ENCODE measurements around the gene FASTK.

The FASTK gene

GRCh38 chr7:151116603-151117440 lies 36.2 kb upstream of the FASTK start:
- no peak for DNase-seq

DNA sequence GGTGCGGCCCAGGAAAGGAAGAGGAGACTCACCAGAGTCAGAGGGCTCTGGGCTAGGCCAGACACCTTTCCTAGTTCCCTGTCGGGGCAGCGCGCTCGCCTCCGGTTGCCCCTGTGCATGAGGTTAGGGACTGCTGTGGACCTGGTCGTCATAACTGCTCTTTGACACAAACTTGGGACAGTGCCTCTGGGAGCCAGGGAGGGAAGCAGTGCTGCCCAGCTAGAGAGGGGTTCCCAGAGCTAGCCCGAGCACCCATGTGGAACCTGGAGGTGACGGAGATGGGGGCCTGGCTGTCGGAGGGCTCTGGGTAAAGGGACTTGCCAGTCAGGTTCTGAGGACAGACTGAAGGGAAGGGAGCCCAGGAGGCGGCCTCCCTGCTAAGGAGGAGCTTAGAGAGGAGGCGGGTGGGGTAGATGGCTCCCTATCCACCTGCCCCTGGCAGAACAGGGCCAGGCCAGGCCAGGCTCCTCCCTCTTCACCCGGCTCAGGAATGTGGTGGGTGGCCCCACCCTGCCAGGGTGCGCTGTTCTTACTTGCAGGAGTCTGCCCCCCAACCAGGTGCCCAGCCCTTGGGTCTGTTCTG lies 35.3 kb upstream of the FASTK start:
- no peak for DNase-seq

- no peak for DNase-seq
These were observed 34.7 kb upstream of the FASTK start for GRCh38 chr7:151115121-151115835.

- no peak for DNase-seq
These were observed 33.8 kb upstream of the FASTK start for GRCh38 chr7:151114151-151115090.

GRCh38 chr7:151113344-151114150 lies 32.9 kb upstream of the FASTK start:
- no peak for DNase-seq

DNA sequence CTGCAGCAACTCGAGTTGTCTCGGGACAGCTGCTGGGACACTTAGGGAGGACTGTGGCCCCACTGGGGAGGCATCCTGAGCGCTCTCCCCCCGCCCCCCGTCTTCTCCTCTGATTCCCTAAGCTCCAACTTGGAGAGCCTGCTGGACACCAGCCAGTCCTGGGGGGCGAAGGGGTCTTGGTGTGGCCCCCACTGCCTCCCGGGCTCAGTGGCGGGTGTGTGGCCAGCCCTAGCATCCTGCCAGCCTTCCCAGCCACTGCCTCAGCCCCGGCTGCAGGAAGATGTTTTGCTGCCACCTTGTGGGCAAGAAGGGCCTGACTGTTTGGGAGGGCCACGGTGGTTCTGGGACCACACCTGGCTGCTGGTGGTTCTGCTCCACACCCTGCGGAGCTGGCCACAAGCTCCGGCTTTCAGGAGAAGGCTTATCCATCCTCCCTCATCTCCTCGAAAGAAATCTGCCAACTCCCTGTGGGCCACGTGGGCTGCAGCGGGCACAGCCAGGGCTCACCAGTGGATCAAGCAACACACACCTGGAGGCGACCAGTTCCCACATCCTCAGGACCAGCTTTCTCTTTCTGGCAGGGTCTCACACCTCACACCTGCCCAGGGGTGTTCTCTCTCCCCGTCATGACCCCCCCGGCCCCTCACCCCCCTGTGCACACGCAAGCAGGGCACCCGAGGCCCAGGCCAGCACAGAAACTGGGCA lies 30.5 kb upstream of the FASTK start:
- peak; percentile 49 for DNase-seq

DNA sequence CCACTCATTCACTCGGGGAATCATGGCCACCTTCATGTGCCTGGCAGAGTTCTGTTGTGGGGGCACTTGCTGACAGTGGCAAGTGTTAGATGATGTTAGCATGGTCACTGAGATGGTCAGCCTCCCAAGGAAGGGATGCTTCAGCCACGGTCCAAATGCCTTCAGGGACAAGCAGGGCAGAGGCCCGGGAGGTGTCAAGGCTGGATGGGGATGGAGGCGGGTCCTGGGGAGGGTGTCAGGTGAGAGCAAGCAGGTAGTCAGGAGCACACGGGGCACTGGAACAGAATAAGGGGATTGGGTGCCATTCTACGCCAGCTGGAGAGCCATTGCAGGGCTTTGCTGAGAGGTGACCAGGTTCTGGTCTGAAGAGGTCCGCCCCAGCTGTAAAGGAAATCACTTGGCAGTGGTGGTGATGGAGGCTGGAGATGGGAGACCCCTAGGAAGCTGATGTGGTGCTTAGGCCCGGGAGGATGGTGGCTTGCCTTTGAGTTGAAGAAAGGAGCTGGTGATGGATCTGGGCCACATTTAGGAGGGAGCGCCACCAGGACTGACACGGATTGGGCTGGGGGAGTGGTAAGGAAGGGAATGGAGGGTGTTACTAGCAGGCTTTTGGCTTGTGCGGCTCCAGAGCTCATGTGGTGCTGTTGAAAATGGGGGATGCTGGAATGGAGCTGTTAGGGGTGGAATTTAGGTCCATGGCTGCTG lies 29.8 kb upstream of the FASTK start:
- DNase-seq: no peak

DNA sequence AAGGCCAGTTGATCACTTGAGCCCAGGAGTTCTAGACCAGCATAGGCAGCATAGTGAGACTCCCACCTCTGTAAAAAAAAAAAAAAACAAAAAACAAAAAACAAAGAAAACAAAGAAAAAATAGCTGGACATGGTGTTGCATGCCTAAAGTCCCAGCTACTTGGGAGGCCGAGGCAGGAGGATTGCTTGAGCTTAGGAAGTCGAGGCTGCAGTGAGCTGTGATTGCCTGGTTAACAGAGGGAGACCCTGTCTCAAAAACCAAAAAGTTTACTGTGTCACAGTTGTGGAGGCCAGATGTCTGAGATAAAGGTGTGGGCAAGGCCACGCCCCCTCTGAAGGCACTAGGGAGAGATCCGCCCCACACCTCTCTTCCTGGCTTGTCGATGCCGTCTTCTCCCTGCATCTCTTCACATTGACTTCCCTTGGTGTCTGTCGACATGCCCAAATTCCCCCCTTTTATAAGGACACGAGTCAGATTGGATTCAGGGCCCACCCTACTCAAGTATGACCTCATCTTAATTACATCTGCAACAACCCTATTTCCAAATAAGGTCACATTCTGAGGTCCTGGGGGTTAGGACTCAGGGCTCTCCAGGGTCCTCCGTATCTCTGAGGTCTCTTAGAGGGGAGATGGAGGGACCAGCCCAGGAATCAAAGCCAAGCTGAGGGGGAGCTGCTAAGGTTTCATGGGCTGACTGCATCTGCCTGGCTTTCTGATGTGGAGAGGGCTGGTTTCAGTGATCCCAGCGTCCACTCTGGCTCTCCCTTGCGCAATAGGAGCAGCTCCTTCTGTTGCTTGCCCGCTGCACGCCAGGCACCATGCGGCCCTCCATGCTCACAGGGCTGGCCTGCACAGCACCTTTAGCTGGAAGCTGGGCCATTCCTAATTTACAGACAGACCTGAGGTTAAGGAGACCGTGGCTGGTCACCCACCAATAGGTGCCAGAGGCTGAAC lies 28.8 kb upstream of the FASTK start:
- DNase-seq: no peak

GRCh38 chr7:151107882-151108281 lies 27.3 kb upstream of the FASTK start:
- DNase-seq: no peak

DNA sequence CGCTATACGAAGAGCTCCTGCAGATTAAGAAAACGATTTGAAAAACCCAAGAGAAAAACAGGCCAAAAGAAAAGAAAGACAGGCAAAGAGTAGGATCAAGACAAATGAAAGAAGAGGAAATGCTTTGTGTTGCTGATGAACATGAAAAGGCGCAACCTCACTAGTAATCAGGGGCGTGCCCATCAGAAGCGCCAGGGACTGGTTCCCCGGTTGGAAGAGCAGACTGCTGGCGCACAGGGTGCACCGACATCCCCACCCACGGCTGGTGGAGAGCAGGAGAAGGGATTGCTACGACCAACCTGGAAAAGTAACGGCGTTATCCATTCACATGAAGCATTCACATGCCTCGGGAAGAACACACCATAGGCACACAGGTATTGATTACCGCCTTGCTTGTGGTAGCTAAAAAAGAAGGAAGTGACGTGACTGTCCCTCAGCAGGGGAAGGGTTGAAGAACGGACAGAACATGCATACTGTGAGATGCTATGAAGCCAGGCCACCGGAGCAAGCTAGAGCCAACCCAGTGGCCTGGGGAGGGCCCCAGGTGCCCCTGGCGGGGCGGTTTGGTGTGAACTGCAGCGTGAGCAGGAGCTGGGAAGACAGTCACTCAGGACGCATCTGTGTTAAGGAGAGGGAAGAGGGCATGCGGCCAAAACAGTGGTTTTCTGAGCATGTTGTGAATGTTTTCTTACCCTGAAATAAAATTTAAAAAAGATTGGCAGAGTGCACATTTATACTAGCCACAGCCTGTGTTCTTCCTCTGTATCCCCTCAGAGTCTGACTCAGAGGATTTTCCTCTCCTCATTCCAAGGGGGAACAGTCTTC lies 24.0 kb upstream of the FASTK start:
- no peak for DNase-seq

- no peak for DNase-seq
These were observed 23.4 kb upstream of the FASTK start for GRCh38 chr7:151103973-151104372.

GRCh38 chr7:151102991-151103390 lies 22.4 kb upstream of the FASTK start:
- DNase-seq: no peak

GRCh38 chr7:151101621-151102396 lies 21.2 kb upstream of the FASTK start:
- DNase-seq: no peak

GRCh38 chr7:151100921-151101320 lies 20.3 kb upstream of the FASTK start:
- DNase-seq: no peak

DNA sequence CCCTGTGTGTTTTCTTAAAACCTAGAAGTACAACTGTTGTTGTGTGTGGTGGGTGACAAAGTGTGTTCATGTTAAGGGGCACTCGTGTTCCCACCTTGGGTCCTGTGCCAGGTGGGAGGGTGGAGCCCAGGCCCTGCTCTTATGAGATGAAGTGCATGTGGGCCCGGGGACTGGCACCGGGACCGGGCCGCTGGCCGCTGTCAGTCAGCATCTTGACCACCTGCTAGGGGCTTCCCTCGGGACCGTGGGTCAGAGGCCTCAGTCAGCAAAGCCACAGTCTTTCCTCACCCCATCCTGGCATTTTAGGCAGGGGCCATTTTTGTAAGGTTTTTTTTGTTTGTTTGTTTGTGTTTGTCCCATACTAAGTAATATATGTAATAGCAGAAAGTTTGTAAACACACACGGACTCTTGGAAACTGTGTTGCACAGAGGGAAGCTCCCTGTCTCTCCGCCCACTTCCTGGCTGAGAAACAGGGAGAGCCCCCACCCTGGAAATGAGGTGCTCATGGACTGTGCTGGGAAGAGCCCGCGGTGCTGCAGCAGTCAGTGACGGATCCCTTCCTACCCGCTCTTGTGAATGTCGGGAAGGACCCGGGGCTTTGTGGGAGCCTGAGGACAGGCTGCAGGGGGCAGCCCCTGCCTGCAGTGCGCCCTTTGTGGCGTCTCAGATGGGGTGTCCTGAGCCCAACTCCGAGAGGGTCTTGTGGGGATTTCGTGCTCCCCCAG lies 19.0 kb upstream of the FASTK start:
- DNase-seq: no peak

DNA sequence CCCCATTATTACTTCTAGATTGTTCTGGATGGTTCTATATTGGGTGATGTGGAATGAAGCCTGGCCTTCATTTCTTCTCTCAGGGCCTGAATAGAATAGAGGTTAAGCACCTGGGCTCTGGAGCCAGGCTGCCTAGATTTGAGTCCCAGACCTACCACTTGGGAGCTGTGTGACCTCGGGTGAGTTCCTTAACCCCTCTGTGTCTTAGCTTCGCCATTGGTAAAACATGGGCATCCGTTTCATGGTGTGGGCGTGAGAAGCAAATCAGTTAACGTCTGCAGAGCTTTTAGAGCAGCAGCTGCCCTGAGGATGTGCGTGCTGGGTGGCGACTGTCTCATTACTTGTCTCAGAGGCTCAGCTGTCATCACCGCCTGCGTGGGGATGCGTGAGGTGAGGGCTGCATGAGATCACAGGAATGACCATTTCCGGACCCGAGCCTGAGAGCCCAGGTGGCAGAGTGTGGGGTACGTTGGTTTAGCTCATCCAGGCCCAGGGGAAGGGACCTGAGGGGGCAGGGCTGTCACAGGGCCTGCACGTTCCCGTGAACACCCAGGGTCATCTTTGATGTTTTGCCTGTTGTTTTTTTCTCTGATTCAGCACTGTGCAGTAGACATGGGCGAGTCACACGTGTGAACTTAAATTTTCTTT lies 15.3 kb upstream of the FASTK start:
- DNase-seq: no peak

Data from NCI-H2171 (cell line).